ENCODE measurements around the gene RAB4B.

GRCh38 chr19:40799558-40800338 lies 21.7 kb downstream of the RAB4B start:
- TF ChIP-seq CTCF (conservative IDR thresholded peaks at IDR 0.05; ENCODE audit: low read length) (no peak), EZH2phosphoT487 (IDR thresholded peaks at IDR 0.05; ENCODE audit: borderline replicate concordance) (no peak)

Data from Loucy (cell line).